Omental fat pad (tissue), 4 donors: ENCODE results near the gene RIMOC1. TPM values are rescaled to one million over a fixed set of nuclear protein-coding genes. Genes with fewer than 3 reads are reported as not detected.

Experiments
- ATAC-seq: fragments of 150-250 bp; one replicate; pipeline ENCODE4 v1.9.1; 2016; ENCODE audit warnings: mild to moderate bottlenecking, moderate library complexity; ENCODE audit not compliant: low FRiP score
- DNase-seq: peaks from one replicate; pipeline ENCODE4 v3.0.0-alpha.2; 2019; ENCODE audit warnings: low spot score
- total RNA-seq, 4 donors: library from RNA; depleted of rRNA; stranded (reverse); fragments of >200 nt; gene quantifications; one replicate each; pipeline ENCODE4 v1.1.0, GENCODE V29; 2016
- TF ChIP-seq, protein P1 (sequence below), 3 donors: fragments of 450-650 bp; IDR thresholded peaks; one replicate each; pipeline ENCODE4 v1.5.1; 2016 to 2017; ENCODE audit warnings: antibody characterized with exemption in 3 of 3, mild to moderate bottlenecking in 3 of 3, moderate library complexity in 2 of 3

Gene RIMOC1
- total RNA-seq, 4 donors from 2014 or later, result 13.5 to 19.4 (median 16.6) TPM

DNA sequence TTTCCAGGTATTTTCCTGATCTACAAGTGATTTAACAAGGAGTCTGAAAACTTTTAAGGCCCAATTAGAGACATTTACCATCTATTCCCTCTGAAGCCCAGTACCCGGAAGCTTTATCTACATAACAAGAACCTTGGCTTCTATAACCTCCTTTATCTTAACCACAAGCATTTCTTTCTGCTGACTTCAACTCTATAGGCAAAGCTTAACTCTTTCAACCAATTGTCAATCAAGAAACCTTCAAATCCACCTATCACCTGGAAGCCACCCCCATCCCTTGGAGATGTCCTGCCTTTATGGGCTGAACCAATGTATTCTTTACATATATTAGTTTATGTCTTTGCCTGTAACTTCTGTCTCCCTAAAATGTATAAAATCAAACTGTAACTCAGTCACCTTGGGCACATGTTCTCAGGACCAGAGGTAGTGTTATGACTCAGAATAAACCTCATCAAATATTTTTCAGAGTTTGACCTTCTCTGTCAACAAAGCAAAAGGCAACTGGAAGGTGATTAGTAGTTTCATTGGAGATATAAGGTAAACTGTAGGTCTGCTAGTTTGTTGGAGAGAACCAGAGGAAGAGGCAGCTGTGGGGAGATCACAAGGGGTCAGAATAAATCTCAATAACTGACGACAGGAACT lies 13.0 kb upstream of the RIMOC1 start:
- ATAC-seq (no peak), DNase-seq (no peak)

DNA sequence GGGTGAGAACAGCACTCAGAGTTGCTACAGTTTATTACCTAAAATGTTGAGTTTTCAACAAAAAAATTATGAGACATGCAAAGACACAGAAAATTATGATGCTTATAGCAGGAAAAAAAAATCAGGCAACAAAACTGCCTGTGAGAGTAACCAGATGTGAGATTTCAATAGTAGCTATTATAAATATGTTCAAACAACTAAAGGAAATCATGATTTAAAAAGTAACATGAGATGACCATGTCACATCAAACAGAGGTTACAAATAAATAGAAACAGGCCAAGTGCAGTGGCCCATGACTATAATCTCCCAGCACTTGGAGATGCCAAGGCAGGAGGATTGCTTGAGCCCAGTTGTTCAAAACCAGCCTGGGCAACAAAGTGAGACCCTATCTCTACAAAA lies 12.1 kb upstream of the RIMOC1 start:
- TF ChIP-seq, protein P1, sequence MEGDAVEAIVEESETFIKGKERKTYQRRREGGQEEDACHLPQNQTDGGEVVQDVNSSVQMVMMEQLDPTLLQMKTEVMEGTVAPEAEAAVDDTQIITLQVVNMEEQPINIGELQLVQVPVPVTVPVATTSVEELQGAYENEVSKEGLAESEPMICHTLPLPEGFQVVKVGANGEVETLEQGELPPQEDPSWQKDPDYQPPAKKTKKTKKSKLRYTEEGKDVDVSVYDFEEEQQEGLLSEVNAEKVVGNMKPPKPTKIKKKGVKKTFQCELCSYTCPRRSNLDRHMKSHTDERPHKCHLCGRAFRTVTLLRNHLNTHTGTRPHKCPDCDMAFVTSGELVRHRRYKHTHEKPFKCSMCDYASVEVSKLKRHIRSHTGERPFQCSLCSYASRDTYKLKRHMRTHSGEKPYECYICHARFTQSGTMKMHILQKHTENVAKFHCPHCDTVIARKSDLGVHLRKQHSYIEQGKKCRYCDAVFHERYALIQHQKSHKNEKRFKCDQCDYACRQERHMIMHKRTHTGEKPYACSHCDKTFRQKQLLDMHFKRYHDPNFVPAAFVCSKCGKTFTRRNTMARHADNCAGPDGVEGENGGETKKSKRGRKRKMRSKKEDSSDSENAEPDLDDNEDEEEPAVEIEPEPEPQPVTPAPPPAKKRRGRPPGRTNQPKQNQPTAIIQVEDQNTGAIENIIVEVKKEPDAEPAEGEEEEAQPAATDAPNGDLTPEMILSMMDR (IDR thresholded peaks at IDR 0.05), result no peak
- ATAC-seq (no peak), DNase-seq (no peak)

More for the DNA sequence above, 13.0 kb upstream of the RIMOC1 start:
- TF ChIP-seq, protein P1 (IDR thresholded peaks at IDR 0.05), result no peak

DNA sequence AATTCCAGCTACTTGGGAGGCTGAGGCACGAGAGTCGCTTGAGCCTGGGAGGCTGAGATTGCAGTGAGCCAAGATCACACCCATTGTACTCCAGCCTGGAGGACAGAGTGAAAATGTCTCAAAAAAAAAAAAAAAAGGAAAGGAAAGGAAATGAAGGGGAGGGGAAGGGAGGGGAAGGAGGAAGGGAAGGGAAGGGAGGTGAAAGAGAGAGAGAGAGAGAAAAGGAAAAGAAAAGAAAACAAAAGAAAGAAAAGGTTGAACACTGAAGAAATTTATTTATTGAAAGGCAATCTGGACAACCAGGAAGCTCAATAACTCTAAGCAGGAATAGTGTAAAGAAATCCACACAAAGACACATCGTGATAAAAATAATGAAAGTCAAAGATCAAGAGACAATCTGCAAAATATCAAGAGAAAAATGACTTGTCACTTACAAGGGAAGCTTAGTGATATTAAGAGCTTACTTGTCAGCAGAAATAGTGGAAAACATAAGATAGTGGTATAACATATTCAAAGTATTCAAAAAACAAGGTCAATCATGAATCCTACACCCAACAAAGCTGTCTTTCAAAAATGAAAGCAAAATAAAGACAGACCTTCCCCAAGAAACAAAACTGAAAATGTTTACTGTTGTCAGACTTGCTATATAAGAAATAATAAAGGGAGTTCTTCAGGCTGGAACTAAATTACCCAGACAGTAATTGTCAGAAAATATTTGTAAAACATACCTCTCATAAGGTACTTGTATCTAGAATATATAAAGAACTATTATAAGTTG lies 10.9 kb upstream of the RIMOC1 start:
- DNase-seq (no peak), ATAC-seq (no peak)
- TF ChIP-seq, protein P1 (IDR thresholded peaks at IDR 0.05), result no peak

DNA sequence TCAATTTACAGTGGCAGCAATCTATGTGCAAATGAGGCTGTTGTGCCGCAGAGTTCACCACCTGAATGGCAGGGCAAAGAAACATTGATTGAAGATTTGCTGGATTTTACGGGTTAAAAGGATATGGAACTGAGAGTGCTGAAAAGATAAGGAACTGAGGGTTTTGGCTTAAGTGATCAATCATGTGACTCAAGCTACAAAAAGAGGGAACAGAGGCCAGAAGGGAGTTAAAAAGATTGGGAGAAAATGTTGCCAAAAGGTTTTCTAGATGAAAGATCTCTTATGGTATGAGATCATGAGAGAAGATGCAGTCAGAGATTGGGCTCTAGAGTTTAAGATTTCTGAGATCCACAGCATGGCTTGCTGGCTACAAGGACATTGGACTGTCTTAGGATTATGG lies 7.9 kb upstream of the RIMOC1 start:
- TF ChIP-seq, protein P1 (IDR thresholded peaks at IDR 0.05), result no peak
- ATAC-seq (no peak), DNase-seq (no peak)

DNA sequence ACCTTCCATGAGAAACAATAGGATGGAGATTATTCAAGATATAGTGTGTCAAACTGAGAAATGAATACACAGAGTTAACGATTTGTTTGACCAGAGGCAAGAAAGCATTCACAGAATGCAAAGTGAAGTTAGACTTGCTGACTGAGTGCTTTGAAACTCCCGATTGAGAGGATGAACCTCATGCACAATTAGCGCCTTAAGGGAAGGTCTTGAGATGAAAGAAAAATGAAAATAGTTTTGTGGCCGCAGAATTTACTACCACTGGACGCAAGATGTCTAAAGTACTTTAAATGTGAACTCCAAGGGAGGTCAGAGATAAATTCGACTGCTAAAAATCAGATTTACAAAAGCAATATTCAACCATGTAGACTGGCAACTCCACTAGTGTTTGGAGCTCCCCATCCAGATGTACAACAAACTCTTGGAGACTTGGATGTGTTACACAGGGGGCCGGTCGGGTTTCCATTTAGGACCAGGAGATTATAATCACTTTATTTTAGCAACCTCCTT lies 707 bp upstream of the RIMOC1 start:
- no peak for DNase-seq
- ATAC-seq, result no peak
- TF ChIP-seq, protein P1 (IDR thresholded peaks at IDR 0.05), result no peak

DNA sequence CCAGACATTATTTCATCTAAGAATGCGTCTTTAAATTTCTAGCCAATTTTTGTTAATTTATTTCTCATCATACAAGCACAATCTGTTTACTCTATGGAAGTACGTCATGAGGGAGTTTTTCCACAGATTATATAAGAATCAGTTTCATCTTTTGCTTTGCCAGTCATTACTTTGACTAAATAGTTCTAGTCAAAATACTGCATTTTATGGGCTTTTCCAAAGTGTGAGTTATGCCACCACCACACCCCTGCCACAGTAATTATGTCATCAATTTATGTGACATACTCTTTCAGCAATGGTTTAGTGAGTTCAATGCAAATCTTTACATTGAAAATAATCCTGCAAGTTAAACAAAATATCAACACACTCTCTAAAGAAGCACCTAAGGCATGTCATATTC lies 2.0 kb downstream of the RIMOC1 start:
- DNase-seq (no peak), ATAC-seq (no peak)
- TF ChIP-seq, protein P1 (IDR thresholded peaks at IDR 0.05), result no peak
